ENCODE measurements around the gene ADAMTS13.

The ADAMTS13 gene

DNA sequence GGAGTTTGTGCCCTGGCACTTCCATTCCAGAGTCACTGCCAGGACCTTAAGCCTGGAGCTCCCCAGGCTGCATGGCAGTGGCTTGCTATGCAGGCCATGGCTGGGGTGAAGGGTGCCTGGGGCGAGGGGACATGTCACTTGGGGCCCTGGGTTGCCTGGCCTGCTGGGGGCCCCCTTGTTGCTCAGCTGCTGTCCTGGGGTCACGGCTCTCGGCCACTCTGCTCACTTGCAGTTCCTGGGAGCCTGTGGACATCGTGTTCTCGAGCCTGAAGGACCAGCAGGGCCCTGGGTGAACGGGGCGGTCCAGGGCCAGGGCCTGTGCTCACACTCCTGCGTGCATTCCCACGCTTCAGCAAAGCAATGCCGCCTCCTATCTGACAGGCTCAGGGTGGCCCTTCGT is 71.3 kb downstream of the ADAMTS13 start:
- no peak for DNase-seq

DNA sequence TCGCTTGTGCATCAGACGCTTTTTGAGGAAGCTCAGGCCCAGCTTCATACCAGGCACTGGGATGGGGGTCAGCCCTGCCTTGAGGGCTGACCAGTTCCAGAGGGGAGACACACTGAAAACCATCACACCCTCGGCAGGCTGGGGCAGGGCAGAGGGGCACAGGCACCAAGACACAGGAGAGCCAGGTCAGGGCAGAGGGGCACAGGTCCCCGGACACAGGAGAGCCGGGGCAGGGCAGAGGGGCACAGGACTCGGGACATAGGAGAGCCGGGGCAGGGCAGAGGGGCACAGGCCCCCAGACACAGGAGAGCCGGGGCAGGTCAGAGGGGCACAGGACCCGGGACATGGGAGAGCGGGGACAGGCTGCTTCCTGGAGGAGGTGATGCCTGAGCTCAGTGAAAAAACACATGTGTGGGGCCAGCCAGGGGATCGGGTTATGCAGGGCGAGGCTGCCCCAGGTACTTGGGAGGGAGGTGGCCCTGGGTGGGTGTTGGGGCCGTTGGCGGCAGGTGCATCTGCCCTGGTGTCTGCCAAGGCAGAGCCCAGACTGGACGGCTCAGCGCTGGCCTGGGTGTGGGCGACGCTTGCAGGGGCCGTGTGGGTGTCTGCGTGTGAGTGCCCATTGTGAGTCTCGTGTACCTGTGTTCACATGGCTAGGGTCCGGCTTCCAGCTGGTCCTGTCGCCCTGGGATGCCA is 71.8 kb downstream of the ADAMTS13 start:
- DNase-seq: no peak

DNA sequence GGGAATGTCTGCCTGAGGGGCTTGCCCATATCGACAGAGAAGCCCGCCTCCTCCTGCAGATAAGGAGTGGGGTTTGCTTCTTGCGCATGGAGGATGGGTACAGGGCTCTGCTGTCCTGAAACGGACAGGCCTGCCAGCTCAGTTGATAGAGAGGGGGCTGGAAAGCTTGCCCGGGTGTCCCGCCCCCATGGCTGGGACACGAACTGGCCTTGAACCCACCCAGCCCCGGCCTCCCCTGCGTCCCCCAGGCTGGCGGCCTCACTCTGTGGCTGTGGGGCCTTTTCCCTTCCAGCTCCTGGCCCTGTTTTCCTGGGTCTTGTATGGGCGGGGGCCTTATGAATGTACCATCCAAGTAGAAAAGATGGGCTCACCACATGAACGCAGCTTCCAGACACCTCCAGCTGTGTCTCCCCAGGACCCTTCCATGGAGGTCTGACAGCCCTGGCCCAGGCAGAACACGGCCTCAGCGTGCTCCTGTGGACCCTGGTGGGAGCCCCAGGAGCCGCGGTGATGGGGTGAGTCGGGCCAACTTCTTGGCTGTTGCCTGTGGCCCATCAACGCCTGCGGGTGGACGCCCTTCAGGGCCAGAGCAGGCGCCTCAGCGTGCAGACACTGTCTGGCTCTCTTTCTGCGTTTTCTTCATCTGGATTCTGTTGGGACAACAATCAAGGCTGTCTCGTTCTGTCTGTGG is 72.6 kb downstream of the ADAMTS13 start:
- no peak for DNase-seq

DNA sequence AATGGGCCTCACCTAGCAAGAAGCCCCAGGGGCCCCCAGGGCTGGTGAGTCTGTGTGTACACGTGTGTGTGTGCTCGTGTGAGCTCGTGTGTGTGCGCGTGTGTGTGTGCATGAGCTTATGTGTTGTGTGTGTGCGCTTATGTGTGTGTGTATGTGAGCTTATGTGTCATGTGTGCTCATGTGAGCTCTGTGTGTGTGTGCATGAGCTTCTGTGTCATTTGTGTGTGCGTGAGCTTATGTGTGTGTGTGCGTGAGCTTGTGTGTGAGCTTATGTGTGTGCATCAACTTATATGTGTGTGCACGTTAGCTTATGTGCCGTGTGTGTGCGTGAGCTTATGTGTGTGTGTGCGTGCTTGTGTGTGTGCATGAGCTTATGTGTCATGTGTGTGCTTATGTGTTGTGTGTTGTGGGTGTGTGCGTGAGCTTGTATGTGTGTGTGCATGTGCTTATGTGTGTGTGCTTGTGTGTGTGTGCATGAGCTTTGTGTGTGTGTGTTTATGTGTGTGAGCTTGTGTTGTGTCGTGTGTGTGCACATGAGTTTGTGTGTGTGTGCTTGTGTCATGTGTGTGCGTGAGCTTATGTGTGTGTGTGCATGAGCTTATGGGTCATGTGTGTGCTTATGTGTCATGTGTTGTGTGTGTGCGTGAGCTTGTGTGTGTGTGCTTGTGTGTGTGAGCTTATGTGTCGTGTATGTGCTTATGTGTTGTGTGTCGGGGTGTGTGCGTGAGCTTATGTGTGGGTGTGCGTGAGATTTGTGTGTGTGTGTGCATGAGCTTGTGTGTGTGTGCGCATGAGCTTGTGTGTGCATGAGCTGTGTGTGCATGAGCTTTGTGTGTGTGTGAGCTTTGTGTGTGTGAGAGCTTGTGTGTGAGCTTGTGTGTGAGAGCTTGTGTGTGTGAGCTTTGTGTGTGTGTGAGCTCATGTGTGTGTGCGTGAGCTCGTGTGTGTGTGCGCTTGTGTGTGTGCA is 73.4 kb downstream of the ADAMTS13 start:
- DNase-seq: no peak

DNA sequence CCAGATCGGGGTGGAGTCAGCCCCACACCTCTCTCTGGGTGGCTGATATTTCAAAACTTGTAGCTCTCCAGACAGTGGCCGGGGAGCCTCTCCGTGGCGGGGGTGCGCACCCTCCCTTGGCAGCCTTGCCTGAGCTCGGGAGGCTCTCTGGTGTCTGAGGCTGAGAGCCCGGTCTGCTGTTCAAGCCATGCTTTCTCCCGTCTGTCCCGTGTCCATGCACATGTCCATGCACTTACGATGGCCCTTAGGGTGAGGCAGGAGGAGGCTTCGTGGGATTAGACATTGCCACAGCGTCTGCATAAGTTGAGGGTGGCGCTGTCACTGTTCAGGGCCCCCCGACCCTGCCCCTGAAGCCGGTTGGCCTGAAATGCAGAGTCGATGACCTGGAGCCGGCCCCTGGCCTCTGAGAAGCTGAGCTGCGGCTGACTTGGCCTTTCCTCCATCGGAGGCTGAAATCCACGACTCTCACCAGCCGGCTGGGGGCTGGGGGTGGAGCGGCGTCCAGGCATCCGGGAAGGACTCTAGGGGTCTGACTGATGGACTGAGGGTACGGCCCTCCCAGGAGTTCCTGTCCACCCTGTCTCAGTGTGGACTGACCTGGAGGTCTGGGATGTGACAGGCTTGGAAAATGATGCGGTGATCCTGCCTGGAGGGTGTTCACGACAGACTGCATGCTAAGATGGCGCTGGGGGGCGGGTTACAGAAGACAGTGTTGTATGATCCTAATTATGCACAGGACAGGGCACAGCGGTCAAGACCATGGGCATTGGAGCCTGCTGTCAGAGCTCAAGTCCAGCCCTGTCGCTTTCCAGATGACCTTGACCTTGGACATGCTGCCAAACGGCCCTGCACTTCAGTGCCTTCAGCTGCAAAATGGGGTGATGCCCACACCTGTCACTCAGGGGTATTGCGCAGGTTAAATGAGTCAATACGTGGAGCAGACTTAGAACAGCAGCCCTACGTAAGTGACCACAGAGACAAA is 75.0 kb downstream of the ADAMTS13 start:
- DNase-seq: no peak

DNA sequence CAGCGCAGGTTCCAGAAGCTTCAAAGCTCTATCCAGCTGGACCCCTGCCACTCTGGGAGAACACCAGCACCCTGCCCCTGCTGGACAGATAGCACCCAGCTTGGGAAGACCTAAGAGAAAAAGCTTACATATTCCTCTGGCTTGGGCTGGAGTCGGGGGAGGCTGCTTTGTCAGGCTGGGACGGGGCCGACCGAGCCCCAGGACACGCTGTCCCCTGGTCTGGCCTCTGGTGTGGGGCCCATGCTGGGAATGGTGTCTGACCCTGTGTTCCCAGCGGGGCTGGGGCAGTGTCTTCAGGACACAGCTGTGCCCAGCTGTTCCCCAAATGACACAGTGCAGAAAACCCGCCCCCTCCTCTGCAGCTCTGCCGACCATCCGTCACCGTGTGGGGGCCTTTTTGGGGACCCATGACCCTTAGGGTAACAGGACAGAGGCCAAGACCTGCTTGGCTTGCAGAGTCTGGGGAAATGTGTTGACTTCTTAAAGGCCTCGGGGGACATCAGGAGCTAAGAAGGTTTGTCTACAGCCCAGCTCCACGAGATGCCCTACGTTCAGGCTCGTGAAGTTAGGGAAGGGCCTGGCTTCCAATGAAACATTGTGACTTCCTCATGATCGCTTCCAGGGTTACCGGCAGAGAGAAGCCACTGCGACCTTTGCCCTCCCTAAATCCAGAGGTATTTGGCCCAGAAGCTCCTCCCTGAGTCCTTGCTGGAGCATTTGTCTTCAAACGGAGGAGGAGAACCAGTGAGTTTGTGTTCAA is 77.1 kb downstream of the ADAMTS13 start:
- no peak for DNase-seq

DNA sequence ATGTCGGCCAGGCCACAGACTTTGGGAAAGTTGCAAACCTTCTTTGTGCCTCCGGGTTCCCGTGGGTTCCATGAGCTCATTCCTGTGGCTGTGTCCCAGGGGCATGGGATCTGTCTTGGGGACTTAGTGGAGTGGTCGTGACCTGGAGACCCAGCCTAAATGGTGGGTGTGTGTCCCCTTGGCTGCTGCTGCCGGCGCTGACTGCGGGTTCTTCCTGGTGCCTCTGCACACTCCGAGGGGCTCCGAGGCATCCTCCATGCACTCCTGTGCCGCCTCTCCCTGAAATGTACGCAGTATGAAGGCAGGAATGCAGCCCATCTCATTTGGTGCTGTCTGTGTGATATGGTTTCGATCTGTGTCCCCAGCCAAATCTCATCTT is 77.7 kb downstream of the ADAMTS13 start:
- no peak for DNase-seq

DNA sequence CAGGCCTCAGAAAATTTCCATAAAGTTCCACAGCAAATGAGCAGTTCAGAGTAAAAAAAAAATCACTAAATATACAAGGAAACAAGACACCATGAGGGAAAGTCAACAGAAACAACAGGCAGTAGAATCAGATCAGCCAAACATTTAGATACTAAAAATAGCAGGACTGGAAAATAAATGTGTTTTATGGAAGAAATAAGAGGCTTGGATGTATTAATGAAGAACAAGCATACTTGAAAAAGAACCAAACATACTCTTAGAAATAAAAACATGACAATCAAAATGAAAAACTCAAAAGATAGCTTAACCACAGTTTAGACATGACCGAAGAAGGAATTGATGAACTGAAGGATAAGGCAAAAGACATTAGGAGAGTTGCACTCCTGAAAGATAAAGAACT is 79.9 kb downstream of the ADAMTS13 start:
- no peak for DNase-seq

DNA sequence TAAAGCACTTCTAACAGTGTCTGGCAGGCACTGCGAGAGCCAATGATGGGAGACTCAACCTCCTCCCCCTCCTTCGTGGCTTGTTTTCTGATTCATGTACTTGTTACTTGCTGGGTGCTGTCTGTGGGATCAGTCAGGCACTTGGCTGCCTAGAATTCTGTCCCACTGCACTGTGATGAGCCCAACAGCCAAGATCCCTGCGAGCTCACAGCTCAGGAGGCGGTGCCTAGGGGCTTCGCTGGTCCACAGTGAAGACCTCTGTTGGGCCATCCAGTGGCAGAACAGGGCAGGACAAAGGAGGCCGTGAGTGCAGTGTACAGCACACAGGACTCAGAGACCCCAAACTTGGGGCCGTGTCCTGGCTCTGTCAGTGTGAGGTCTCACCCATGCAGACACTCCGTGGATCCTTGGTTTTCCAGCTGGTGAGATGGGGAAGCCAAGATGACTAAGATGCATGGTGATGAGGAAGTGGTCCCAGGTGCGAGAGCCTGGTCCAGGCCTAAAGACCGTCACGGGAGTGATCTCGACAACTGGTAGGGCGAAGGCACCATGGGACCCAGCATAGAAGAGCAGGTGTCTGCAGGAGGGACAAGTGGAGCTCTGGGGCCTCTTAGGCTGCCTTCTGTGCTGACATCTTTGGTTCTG is 83.1 kb downstream of the ADAMTS13 start:
- DNase-seq: no peak

DNA sequence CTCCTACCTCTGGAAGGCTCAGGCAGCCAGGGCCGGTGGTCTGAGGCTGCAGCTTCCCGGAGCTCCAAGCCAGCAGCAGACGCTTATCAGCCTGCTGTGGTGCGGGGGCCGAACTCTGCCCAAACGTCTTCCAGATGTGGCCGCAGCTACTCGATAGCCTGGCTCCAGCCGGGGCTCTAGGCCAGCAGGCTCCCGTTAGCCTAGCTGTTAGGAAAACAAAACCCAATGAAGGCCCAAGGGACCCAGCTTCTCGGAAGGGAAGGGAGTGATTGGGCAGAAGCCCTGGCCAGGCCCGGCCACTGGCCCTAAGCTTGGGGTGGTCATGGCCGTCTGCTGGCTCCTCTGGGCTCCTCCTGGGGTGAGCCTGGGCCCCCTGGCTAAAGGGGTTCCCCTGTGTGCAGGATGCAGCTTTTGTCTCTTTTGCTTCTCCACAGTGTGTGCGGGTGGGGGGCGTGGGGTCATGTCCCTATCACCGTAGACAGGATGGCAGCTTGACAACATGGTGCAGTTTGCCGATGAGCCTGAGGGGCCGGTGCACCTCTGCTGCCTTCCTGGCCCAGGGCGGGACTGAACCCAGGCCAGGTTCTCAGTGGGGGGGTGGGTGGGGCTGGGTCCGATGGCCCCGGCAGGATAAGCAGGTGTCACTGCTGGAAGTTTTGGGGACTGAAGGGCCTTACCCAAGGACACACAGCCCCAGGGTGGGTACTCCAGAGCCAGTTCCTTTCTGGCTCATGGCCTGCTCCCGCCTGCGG is 83.9 kb downstream of the ADAMTS13 start:
- DNase-seq: no peak

DNA sequence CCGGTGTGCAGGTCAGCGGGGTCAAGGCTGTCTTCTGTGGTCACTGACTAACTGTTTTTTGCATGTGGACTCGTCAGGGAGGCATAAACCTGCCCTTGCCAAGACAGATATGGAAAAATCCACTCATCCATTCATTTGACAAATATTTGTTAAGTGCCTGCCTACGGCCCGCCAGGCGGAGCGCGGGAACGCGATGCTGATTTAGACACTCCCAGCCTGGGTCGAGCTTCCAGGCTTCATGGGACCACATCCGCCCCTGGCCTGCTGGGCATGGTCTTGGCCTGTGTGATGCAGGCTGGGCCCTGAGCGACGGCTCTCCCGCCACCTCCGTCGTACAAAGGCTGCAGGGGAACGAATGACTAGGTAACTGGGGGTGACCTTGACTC is 84.5 kb downstream of the ADAMTS13 start:
- DNase-seq: peak; percentile 37

DNA sequence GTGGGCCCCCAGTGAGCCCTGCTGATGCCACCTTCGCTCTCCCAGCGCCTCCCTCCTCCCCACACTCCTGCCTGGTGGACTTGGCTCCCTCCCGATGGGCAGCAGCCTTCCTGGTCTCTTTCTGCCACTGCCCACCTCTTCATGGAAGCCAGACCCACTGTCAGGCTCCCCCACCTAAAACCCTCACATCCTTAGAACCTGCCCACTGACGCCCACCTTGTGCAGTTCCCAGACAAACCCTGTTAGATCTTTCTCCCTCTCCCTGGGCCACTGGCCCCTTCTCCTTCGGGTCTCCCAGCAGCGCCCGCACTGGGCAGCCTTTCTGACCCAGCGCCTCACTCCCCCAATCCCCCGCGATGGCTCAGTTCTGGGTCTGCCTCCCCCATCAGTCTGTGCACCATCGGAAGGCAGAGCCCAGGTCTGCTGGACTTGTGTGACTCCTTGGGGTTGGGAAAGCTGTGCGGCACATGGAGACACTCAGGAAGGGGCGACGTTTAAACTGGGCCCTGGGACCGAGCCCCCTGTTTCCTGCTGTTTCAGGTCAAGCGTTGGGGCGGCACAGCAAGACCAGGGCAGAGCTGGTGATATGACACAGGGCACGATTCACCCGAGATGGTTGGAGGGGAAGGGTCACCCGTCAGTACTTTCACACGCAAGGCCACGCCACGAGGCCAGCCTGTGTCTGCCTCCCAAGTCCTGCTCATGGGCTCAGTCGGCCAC is 85.2 kb downstream of the ADAMTS13 start:
- no peak for DNase-seq

DNA sequence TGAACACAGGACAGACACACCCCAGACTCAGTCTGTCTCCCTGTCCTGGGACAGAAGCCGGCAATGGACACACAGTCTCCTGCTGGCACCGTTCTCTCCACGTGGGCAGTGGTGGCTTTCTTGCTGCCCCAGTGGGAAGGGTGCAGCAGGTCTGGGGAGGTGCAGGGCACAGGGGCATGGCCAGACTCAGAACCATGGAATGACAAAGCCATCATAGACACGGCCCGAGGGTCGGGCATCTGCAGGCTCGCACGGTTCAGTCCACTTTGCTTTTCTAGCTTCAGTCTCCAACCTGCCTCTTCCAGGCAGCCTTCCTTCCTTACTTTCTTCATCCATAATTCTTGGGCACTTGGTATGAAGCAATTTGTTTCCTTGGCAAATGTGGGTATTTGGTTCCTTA is 85.9 kb downstream of the ADAMTS13 start:
- DNase-seq: no peak

Data from NCI-H1092 (cell line).